HG02623 (cell line): ENCODE measurements around the gene HTR3A.
"Not testable (repeated sequence)": the region's sequence is repeated elsewhere in the genome, so short reads cannot be mapped to it uniquely, and the experiment has no call there.

ENCODE experiments used
- ATAC-seq: cut with Tn5 transposase; IDR thresholded peaks from one replicate; pipeline ENCODE4 v1.9.1; 2021; ENCODE audit warnings: moderate library complexity; ENCODE audit not compliant: unreplicated experiment

Gene HTR3A

DNA sequence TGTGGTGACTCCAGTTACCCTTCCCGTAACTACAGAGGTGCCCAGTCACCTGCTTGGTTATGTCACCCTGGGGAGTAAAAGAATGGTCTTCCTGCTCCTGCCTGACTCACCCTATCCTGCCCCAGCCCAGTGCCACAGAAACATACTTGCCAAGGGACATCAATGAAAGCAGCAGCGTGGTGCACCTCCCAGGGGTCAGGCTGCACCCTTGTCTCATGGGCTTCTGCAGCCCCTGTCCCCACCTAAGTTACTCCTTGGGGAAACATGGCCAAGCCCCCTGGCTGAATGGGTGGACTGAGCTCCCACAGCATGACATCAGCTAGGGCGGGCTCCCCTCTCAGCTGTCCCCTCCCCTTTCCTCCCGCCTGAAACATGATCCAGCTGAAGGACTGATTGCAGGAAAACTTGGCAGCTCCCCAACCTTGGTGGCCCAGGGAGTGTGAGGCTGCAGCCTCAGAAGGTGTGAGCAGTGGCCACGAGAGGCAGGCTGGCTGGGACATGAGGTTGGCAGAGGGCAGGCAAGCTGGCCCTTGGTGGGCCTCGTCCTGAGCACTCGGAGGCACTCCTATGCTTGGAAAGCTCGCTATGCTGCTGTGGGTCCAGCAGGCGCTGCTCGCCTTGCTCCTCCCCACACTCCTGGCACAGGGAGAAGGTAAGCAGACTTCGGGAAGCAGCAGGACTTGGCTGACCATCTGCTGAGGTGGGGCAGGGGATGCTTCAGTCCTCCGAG is at the start of gene HTR3A:
HTR3A (plus strand) TSS at position 368 of the 730 bp plus-strand sequence; CDS start at position 586, 218 bp downstream.
- ATAC-seq = no peak

DNA sequence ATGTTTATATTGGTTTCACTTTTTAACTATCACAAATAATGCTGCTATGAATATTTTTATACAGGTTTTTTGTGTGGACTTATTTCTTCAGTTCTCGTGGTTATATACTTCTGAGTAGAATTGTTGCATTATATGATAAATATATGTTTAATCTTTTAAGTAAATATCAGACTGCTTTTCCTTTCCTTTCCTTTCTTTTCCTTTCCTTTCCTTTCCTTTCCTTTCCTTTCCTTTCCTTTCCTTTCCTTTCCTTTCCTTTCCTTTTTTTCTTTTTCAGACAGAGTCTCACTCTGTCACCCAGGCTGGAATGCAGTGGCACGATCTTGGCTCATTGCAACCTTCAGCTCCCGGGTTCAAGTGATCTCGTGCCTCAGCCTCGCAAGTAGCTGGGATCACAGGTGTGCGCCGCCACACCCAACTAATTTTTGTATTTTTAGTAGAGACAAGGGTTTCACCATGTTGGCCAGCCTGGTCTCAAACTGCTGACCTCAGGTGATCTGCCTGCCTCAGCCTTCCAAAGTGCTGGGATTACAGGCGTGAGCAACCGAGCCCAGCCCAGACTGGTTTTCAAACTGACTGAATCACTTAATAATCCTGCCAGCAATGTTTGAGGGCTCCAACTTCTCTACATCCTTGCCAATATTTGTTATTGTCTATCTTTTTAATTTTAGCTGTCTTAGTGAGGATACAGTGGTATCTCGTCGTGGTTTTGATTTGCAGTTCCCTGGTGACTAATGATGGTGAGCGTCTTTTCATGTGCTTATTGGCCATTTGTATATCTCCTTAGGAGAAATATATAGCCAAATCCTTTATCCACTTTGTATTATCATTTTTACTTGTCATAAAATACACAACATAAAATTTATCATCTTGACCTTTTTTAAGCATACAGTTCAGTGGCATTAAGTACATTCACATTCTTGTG is 48.4 kb upstream of the HTR3A start:
- no peak for ATAC-seq

DNA sequence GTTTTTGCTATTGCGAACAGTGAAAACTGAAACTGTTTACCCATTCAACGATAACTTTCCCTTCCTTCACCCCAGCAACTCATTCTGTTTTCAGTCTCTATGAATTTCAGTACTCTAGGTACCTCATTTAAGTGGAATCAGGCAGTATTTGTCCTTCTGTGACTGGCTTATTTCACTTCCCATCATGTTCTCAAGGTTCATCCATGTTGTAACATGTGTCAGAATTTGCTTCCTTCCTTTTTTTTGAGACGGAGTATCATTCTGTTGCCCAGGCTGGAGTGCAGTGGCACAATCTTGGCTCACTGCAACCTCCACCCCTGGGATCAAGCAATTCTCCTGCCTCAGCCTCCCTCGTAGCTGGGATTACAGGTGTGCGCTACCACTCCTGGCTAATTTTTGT is 46.6 kb upstream of the HTR3A start:
- ATAC-seq = no peak

DNA sequence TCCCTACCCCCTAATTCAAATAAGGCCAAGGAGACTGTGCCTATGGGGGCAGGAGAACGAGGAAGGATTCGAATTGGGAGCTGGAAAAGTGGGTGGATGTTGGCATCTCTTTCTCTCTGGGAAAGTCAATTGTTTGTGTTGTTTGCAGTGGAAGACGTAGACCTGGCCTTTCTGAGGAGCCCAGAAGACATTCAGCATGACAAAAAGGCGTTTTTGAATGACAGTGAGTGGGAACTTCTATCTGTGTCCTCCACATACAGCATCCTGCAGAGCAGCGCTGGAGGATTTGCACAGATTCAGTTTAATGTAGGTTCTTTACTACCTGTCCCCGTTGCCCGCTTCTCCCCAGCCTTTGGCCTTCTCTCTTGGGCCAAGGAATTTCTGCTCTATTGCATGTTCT is 42.1 kb upstream of the HTR3A start:
- ATAC-seq = no peak

DNA sequence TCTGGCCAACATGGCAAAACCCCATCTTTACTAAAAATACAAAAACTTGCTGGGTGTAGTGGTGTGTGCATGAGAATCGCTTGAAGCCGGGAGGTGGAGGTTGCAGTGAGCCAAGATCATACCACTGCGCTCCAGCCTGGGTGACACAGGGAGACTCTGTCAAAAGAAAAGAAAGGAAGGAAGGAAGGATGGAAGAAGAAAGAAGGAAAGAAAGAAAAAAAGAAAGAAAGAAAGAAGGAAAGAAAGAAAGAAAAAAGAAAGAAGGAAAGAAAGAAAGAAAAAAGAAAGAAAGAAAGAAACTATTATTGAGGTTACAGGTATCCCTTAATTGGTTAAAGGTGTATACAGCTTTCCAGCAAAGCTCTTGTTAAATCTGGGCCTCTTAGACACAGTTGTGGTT is 40.7 kb upstream of the HTR3A start:
- ATAC-seq = not testable (repeated sequence)

DNA sequence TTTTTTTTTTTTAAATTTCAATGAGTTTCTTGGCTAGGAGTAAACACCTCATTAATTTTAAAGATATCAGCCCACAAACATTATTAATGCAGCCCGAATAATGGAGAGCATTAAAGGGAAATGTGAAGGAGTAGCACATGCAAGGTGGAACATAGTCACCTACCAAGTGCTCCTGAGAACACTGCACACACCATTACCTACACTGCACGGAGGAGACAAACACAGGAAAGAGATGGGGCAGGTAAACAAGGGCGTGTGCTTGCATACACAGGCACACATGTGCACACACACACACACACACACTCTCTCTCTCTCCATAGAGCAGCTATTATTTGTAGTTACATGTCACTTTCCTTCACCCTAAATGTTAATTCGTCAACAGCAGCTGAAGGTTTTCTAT is 40.1 kb upstream of the HTR3A start:
- no peak for ATAC-seq

DNA sequence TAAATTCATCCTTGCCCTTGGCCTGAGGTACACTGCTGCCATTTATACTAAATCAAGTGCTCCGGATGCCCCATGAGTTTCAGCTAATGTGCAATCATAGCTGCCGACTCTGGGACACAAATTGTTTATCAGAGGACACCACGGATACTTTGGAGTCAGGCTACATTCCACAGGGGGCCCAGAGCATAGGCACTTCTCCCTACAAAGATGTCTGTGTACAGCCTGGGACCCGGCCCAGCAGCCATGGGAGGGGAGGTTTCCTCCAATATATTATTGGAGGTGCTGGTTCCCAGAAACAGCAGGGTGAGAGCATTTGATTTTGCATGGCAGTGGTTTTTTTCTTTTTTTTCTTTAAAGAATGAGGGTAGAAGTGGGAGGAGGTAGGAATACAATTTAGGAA is 39.0 kb upstream of the HTR3A start:
- no peak for ATAC-seq

DNA sequence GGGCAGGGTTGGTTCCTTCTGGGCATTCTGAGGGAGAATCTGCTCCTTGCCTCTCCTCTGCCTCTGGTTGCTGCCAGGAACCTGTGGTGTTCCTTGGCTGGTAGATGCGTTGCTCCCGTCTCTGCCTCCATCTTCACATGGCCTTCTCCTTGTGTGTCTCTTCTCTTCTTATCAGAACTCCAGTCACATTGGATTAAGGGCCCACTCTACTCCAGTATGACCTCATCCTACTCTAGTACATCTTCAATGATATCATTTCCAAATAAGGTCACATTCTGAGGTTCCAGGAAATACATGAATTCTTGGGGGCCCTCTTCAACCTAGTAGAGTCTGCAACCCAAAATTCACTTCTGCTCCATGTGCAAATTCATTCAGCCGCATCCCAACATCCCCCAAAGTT is 37.0 kb upstream of the HTR3A start:
- no peak for ATAC-seq

DNA sequence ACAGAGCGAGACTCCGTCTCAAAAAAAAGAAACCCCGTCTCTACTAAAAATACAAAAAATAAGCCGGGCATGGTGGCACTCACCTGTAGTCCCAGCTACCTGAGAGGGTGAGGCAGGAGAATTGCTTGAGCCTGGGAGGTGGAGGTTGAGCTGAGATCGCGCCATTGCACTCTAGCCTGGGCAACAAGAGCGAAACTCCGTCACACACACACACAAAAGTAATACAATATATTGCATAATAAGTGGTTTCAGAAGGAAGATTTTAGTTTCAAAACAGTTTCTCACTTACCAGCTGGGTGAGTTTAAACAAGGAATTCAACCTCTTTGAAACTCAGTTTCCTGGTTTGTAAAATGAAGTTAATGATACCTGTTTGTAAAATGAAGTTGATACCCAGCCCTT is 32.7 kb upstream of the HTR3A start:
- ATAC-seq = no peak

DNA sequence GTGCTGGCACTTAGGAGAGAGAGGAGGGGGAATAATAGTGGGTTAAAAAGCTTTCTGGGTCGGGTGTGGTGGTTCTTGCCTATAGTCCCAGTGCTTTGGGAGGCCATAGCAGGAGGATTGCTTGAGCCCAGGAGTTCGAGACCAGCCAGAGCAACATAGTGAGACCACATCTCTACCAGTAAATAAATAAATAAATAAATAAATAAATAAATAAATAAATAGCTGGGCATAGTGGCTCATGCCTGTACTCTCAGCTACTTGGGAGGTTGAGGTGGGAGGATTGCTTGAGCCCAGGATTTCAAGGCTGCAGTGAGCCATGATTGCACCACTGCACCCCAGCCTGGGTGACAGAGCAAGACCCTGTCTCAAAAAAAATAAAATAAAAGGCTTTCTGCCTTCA is 28.7 kb upstream of the HTR3A start:
- ATAC-seq = not testable (repeated sequence)

DNA sequence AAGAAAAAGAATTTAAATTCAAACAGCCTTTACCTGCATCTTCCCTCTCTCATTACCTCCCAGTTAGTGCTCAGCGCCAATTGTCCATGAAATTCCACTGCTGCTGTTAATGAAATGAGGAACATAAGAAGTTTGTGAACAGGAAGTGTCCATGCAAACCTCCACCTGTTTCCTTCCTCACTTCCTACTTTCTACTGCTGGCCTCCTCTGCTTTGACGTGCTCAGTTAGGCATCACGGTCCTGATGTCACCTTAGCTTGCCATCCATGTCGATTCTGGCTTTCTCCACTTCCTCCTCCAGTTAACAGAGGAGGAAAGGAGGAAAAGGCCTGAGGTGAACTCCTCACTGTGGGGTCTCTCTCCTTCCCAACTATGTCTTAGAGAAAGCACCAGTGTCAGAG is 26.9 kb upstream of the HTR3A start:
- no peak for ATAC-seq

DNA sequence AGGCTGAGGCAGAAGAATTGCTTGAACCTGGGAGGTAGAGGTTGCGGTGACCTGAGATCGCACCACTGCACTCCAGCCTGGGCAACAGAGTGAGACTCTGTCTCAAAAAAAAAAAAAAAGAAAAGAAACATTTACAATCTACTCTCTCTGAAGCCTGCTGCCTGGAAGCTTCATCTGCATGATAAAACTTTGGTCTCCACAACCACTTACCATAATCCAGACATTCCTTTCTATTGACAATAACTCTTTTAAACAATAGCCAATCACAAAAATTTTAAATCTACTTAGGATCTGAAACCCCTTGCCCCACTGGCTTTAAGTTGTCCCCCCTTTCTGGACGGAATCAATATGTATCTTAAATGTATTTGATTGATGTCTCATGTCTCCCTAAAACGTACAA is 25.0 kb upstream of the HTR3A start:
- ATAC-seq = no peak

DNA sequence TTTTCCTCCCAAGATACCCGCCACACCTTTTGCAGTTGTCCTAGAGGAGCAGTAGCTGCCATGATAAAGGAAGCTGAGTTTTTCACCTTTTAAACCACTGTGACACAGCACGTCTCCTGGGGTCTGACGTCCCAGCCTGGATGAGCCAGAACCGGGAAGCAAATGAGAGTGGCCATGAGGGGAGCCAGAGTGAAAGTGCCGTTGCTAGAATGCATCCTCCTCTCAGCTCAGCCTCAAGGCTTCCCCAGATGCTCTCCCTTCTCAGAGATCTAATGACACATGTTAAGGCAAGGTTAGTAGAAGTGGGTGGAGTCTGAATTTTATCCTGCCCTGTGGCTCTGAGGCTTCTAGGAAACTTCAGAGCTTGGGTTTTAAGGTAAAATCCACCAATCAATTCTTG is 23.4 kb upstream of the HTR3A start:
- ATAC-seq = no peak

DNA sequence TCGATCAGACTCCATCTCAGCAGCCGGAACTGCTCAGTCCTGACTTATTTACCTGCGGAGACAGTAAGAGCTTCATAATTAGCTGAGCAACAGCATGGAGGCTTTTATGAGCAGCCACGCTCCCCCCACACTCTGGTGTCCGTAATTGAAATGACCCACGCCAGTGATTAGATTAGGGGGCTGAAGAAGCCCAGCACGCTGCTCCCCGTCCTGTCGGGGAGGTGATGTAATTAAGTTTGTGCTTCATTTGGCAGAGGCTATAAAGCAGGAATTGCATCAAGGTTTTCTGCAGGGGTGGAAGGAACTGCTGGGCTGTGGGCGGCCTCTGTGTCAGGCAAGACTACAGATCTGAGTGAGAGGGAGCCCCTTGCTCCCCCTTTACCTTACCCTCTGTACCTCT is 22.8 kb upstream of the HTR3A start:
- no peak for ATAC-seq

DNA sequence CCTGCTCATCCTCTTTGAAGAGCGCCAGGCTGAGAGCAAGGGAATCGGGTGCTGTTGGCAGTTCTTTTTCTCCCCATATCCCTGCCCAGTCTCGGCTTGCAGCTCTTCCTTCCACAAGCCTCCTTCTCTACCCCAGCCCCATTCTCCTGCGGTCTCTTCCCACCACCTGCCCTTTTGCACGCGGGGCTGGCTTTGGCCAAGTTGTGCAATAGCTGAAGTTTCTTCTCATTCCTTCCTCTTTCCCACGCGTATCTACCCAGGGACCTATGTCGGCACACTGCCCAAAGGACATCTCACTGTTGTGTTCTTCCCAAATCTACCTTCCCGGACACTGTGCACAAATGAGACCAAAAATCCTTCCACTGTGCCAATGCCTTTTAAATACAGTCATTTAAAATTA is 22.3 kb upstream of the HTR3A start:
- ATAC-seq = no peak

DNA sequence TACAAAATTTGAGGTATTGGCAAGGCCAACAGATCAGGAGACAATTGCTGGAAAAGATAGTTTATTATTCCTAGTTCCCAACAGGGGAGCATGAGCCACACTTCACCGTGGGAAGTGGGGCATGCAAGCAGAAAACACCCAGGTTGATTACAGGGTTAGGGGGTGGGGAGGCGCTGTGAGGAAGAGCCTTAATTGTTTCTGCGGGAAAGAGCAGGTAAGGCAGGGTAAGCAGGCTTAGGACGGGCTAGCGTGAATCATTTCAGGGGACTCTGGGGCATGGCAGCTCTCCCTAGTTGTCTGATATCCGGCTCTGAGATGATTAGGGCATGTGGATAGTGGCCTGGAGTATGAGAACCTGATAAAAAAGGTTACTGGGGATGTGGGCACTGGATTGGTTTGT is 20.7 kb upstream of the HTR3A start:
- ATAC-seq = no peak

DNA sequence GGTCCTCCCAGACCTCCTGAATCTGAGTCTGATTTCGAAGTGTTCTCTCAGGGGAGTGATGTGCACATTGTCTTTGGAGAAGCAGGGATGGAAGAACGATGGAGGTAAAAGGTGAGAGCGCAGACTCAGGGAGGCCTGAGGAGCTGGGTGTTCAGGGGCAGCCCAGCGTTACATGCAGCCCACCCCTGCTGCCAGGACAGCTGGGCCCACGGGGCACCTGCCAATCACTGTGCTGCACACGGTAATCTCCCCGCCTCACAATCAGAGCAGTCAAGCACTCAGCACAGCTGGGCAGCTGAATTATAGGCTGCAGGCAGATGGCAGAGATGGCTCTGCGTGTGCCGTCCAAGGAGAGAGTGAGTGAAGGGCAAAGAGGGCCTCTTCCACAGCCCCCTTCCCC is 17.9 kb upstream of the HTR3A start:
- ATAC-seq = no peak

DNA sequence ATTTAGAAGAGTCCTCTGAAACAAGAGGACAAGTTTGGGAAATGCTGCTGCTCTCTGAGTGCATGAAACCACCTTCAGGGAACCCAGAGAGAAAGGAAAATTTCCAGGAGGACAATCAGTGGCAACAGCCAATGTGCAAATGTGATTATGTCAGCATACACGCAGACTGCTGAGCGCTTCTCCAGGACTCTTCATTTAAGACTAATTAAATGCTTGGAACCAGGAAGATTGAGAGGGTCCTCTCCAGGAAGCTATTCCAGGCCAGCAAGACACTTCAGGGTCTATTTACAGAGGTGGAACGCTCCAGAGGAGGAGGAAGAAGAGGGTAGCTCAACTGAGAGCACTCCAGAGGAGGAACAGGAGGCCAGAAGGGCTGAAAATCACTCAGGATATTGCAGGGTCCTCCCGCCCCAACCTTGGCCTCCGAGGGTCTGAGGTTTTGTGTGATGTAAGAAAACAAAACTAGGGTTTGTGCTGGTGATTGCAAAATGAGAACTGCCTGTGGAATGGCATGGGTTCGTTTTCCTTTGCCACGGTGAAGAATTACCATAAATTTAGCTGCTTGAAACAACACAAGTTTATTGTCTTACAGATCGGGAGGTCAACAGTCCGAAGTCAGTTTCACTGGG is 14.1 kb upstream of the HTR3A start:
- no peak for ATAC-seq

DNA sequence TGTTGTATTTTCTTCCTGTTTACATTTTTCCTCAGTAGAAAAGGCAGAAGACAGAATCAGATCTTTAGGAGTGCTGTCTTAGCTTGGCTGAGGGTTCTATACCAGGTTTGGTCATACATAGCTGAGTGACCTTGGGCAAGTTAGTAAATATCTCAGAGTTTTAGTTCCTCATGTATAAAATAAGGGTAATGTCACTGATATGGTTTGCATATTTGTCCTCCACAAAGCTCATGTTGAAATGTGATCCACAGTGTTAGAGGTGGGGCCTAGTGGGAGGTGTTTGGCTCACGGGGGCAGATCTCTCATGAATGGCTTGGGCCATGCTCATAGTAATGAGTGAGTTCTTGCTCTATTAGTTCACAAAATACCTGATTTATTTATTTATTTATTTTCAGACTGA is 7.5 kb upstream of the HTR3A start:
- ATAC-seq = no peak

DNA sequence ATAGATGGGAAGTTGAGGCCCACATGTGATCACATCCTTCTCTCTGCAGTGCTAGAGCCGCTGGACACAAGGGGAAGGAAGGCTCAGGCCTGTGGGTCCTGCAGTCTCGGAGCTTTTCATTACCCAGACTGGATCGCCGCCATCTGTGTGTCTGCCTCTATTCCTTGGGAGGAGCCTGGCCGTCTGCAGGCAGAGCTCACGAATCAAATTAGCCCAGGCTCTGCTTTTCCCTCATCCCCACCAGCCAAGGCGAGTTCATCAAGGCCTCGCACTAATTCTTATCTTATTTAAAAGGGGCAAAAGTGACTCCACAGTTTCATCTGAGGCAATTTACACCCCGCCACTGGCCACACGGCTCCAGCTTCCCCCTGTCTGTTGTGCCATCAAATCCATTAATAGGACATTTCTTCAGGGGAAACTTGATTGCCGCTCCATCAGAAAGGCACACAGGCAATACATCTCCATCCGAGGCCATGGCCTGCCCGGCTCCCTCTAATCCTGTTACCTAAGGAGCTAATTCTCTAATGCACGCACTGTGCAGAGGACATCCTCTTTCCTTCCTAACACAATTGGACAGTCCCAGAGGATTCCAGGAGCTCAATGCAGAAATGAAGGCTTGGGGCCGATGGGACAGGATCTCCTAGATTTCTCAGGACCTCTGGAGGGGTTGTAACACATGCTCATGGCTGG is 3.3 kb upstream of the HTR3A start:
- no peak for ATAC-seq

DNA sequence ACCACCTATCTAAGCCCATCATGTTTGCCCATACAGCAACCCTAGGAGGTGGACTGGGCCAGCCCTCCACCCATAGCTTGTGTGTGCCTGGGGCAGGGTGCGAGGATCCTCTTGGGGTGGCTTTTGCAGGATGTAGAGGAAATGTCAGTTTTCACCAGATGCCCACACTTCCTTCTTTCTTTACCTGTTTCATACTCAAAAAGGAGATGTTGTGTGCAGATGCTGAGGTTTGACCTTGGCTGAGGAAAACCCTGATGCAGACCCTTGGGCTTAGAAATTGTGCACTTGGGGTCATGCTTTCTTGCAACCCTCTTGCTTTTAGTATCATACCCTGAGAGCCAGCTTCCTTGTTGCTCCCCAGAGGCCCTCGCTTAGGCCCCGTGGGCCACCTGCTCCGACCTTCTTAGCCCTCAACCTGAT is 2.2 kb downstream of the HTR3A start:
- no peak for ATAC-seq
